GM12874 (cell line): ENCODE measurements around the gene ANTXR2.

Experiments used
- CTCF ChIP-seq: IDR thresholded peaks from 2 replicates; pipeline ENCODE4 v1.5.1; 2011; ENCODE audit warnings: low read depth, mild to moderate bottlenecking, control low read depth, low read length, moderate library complexity; ENCODE audit not compliant: insufficient read depth

ANTXR2 gene

GRCh38 chr4:80091184-80091583 is 18.2 kb upstream of the ANTXR2 start:
- no peak for TF ChIP-seq CTCF

GRCh38 chr4:80090090-80090489 is 17.1 kb upstream of the ANTXR2 start:
- no peak for TF ChIP-seq CTCF

GRCh38 chr4:80088471-80088870 is 15.4 kb upstream of the ANTXR2 start:
- TF ChIP-seq CTCF = no peak

DNA sequence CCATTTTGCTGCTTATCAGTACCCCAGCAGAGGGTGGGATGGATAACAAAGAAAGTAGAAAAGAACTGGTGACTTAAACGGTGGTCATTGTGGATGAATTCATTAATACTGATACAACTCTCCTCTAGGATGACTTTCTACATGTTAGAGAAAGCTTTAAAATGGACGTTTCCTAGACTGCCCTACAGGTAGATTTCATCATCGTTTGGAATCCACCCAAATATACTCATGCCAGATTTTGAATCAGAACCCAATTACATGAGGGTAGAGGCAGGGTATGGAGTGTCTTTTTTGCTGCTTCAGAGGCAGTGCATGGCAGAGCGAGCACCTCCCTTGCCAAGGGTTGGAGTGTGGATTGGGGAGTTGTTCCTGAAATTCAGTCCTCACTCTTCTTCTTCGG is 13.3 kb upstream of the ANTXR2 start:
- no peak for TF ChIP-seq CTCF

- TF ChIP-seq CTCF = no peak
Measured at GRCh38 chr4:80085081-80085480, 12.1 kb upstream of the ANTXR2 start.

DNA sequence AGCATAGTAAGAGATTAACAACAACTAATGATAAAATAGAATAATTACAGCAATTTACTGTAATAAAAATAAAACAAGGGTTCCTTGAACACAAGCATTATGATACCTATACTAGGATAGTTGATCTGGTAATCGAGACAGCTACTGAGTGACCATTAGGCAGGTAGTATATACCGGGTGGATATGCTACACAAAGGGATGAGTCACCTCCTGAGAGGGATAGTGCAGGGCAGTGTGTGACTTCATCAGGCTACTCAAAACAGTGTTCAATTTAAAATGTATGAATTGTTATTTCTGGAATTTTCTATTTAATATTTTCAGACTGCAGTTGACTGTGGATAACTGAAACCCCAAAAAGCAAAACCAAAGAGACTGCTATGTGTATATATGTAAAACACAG is 9.7 kb upstream of the ANTXR2 start:
- TF ChIP-seq CTCF = no peak

GRCh38 chr4:80081566-80081965 is 8.5 kb upstream of the ANTXR2 start:
- no peak for TF ChIP-seq CTCF

DNA sequence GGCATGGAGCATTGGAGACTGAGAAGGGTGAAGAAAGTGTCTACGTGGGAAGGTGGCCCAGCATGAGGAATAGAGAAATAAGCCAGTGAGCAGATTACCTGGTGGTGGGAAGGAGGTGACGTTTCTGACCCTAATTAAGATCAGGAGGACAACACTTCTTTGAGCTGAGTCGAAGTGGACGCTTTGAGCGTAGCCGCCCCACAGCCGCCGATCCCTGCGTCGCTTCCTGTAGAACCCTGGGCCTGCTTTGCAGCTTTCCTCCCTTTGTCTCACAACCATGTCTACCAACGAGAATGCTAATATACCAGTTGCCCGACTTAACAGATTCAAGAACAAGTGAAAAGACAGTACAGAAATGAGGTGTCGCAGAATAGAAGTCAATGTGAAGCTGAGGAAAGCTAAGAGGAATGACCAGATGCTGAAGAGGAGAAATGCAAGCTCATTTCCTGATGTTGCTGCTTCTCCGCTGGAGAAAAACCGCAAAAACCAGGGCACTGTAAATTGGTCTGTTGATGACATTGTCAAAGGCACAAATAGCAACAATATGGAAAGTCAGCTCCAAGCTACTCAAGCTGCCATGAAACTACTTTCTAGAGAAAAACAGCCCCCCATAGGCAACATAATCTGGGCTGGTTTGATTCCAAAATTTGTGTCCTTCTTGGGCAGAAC is 6.4 kb upstream of the ANTXR2 start:
- TF ChIP-seq CTCF = no peak
